ENCODE data around the gene VEZF1.

- TF ChIP-seq CTCF (IDR thresholded peaks at IDR 0.05) = no peak
- TF ChIP-seq POLR2A (IDR thresholded peaks at IDR 0.05) = no peak
These were observed 47.3 kb downstream of the VEZF1 start for GRCh38 chr17:57940653-57941329.
